T47D (cell line): ENCODE measurements around the gene FGF14.

ENCODE experiments used
- DNase-seq, 2 experiments: peaks; one replicate each; pipeline versions ENCODE4 v3.0.0 to v3.0.0-alpha.2; 2011 to 2012; ENCODE audit warnings: low read depth in 1 of 2, low spot score in 1 of 2
- JUND ChIP-seq: IDR thresholded peaks from 2 replicates; pipeline ENCODE4 v1.6.1; 2012; ENCODE audit warnings: low read depth
- in situ Hi-C: cut with HindIII; loops from 2 replicates; pipeline ENCODE4 v1.10.0; 2016; ENCODE audit warnings: low sequenced_read_pairs, low pct_unique_long_range_greater_than_20kb

FGF14 gene

DNA sequence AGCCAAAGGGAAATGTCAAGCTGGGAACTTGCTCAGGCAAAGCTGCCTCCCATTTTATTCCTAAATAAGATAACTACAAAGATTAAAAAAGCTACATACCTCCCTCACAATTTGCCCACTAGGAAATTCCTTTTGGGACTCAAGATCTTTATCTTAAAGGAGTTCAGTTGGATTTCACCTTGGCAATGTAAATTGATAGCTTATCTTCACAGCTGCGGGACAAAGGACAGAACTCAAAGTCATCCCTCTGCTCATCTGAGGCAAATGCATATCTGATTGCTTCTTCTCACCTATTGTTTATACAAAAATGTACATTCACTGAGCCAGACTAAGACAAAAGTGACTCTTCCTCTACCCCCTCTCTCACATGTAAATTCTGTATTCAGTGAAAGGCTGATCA, 47.8 kb downstream of the FGF14 start:
- in situ Hi-C loops: no loop called here

GRCh38 chr13:102351521-102351920, 50.3 kb downstream of the FGF14 start:
- no peak for TF ChIP-seq JUND
- in situ Hi-C loops: no loop called here
- no peak for DNase-seq

More for the DNA sequence above, 47.8 kb downstream of the FGF14 start:
- TF ChIP-seq JUND: no peak
- no peak for DNase-seq

GRCh38 chr13:102347490-102347889, 54.4 kb downstream of the FGF14 start:
- no peak for TF ChIP-seq JUND
- in situ Hi-C loops: no loop called here
- no peak for DNase-seq

DNA sequence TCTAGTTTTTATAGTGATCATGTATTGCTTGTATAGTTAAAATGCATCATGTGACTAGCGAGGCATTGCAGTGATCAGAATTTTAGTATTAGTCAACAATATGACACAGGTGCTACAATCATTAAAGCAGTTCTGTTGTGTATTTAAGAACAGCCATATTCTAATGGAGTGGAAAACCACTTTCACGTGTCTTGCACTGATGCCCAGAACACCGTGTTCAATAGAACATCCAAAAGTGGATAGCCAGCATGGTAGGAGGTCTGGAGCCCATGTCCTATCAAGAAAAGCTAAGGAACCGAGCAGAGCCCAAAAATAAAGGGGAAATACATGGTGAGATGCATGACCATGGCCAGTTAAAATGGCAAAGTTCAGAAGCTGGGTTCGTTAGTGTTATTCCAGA, 55.1 kb downstream of the FGF14 start:
- no peak for TF ChIP-seq JUND
- DNase-seq: no peak
- in situ Hi-C loops: no loop called here

- in situ Hi-C loops: no loop called here
- DNase-seq: no peak
- no peak for TF ChIP-seq JUND
Measured at GRCh38 chr13:102344410-102344809, 57.4 kb downstream of the FGF14 start.

DNA sequence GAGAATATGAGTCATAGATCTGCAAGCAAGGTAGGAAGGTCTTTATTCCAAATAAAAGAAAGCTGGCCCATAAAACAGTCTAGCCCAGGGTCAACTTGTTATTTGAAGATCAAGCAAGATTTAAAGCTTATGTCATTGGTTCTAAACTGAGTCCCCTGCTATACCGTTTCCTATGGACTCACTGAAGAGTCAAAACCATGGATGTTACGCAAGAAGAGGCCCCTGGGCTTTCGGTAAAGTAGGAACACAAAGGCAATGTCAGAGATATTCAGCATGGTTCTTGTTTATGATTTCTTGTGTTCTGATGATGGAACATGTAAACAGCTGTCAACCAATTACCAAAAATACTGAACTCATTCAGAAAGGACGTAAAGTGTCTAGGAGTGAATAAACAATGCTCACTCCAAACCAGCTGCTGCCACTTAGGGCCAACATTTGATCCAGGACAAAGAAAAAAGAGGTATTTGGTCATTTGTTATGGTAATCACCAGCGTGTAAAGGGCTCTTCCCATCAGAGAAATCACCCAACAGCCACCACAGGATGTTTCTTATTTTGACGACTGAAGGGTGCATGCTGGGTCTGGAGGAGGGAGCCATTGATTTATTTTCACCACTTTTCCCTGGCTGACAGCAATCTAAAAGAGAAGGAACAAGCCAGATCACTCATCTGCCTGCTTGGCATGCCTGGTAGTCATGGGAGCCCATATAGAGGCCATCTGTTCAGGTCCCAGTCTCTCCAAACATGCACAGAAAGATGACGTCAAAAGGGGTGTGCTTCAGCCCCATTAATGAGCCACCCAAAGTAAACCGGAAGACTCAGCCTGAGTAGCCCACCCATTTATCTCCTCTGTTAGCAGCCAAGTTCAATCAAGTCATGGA, 68.3 kb downstream of the FGF14 start:
- DNase-seq: no peak
- in situ Hi-C loops: no loop called here
- TF ChIP-seq JUND: no peak

DNA sequence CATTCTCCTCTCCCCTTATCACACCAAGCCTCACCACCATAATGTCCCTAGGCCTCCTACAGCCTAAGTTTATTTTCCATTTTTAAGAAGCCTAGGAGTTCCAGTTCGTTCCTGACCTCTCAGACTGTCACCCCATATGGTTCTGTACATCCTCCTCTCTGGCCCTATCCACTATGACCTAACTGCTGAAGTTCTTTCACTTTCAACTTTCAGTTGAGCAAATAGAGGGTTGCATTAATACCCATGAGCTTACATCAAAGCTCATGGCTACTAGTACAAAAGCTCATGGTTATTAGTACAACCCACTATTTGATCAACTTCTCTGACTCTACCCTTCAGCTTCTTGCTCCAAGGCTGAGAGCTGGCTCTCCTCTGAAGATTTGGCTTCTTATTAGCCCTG, 72.9 kb downstream of the FGF14 start:
- in situ Hi-C loops: no loop called here
- TF ChIP-seq JUND: no peak
- no peak for DNase-seq

DNA sequence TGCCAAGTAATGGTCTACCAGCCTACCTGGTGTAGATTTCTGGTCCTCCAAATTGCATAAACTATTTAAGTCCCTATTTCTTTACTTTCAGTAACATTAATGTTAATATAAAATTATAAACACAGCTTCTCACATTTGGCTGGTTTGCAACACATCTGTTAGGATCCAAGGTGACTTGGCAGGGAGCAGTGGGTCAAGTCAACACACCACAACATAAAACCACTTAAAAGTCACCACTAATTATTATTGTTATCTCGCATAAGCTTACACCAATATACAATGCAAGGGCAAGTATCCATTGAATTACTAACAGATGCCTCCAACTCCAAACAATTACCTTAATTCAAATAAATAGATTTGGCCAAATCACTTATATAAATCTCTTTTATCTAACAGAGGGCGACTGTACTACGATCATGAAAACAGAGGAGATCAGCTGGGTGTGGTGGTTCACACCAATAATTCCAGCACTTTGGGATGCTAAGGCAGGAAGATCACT, 74.7 kb downstream of the FGF14 start:
- no peak for TF ChIP-seq JUND
- no peak for DNase-seq

GRCh38 chr13:102326381-102327118, 75.3 kb downstream of the FGF14 start:
- no peak for DNase-seq
- no peak for TF ChIP-seq JUND
- in situ Hi-C loops: no loop called here

More for the DNA sequence above, 74.7 kb downstream of the FGF14 start:
- in situ Hi-C loops: no loop called here

GRCh38 chr13:102325321-102325720, 76.5 kb downstream of the FGF14 start:
- in situ Hi-C loops: no loop called here
- no peak for DNase-seq
- no peak for TF ChIP-seq JUND

DNA sequence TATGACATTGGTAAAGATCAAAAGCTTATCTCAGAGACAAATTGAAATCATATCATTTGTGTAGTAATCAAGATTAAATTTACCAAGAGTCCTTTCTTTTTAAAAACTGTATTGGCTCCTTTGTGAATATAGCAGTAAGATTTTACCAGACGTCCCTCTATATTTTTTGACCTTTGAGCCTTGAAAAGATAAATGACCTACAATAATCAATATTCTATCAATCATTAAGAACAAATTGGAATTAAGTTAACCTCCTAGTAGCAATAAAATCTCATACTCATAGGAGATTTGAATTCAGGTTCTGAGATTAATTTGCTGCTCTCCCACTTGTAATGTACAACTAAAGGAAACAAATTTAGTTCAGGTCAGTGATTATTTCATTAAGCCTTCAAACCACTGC, 78.3 kb downstream of the FGF14 start:
- DNase-seq: no peak
- in situ Hi-C loops: no loop called here
- no peak for TF ChIP-seq JUND

- in situ Hi-C loops: no loop called here
- no peak for DNase-seq
- no peak for TF ChIP-seq JUND
Measured at GRCh38 chr13:102323012-102323411, 78.8 kb downstream of the FGF14 start.

DNA sequence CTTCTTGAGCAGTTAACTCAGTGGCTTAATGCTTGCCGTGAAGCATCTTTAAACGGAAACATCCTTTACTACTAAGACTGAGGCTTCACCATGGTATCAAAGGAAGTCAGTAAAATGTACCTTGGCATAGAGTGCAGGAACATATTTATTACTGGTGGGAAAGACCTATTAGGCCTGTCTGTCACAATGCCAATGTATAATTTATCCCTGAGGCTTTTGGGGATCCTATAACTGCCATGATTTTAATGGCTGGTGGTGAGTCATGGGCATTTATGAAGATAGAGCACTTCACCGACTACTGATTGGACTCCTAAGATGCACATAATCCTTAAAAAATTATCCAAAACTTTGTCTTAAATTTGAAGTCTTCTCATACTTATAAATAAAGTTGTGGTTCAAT, 79.6 kb downstream of the FGF14 start:
- TF ChIP-seq JUND: no peak
- in situ Hi-C loops: no loop called here
- DNase-seq: no peak
